Adrenal gland (tissue), 5 donors: ENCODE data around the gene XIRP1.

ENCODE experiments used
- CTCF ChIP-seq, 6 experiments: fragments of 450-650 bp in 4 of 6; fragments of 200-600 bp in 2 of 6; sonication (generic) in 1 of 6; IDR thresholded peaks; 1 replicate in 5 of 6; 2 replicates in 1 of 6; pipeline versions ENCODE4 v1.5.1 to v1.8.0; 2016 to 2021; ENCODE audit warnings: antibody characterized with exemption in 6 of 6, mild to moderate bottlenecking in 2 of 6, moderate library complexity in 1 of 6
- POLR2A ChIP-seq, 2 donors: fragments of 450-650 bp; IDR thresholded peaks; one replicate each; pipeline ENCODE4 v1.6.1; 2017; ENCODE audit warnings: antibody characterized with exemption in 2 of 2, mild to moderate bottlenecking in 2 of 2, moderate library complexity in 1 of 2
- donor health status: DM: no; HTN: no; CAD: no.

DNA sequence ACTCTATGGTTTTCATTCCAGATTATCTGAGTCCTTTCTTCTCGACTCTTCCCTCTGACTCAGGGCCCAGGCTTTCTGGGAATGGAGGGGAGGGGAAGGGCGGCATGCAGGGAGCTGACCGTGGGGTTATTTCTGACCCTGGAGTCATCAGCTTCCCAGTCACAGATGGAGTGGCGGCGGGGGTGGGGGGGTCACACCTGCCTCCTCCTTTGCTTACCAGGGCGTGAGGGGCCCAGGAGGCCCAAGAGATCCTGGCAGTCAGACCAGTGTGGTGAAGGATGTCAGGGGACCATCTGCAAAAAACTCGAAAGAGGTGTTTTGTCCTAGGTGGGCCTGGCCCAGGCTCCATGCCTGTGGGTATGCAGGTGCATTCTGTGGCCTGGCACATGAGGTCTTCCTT is 996 bp upstream of the XIRP1 start:
- no peak for TF ChIP-seq CTCF (IDR thresholded peaks at IDR 0.05)
- TF ChIP-seq POLR2A (IDR thresholded peaks at IDR 0.05), result no peak
